GM12872 (cell line): ENCODE results near the gene MRPL3.

ENCODE experiments used
- TF ChIP-seq, protein P1 (sequence below): IDR thresholded peaks from 3 replicates; pipeline ENCODE4 v1.5.1; 2011; ENCODE audit warnings: low read depth, mild to moderate bottlenecking, low read length, moderate library complexity; ENCODE audit not compliant: insufficient read depth

The MRPL3 gene

DNA sequence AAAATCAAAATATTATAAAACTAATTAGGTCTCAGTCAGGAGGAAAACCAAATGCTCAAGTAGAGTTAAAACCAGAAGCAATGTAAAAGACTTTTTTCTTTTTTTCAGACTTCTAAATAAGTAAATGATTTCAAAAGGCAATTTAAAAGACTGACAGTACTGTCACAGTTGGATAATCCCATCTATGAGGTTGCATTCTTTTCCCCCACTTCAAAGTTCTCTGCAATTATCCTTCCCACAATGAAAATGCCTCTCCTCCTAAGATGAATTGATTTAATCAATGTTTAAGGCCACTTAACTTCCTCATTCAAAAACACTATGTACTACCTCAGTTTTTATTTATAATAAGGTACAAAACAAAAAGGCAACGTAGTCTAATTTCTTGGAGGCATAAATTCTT lies 8.1 kb downstream of the MRPL3 start:
- TF ChIP-seq, protein P1, sequence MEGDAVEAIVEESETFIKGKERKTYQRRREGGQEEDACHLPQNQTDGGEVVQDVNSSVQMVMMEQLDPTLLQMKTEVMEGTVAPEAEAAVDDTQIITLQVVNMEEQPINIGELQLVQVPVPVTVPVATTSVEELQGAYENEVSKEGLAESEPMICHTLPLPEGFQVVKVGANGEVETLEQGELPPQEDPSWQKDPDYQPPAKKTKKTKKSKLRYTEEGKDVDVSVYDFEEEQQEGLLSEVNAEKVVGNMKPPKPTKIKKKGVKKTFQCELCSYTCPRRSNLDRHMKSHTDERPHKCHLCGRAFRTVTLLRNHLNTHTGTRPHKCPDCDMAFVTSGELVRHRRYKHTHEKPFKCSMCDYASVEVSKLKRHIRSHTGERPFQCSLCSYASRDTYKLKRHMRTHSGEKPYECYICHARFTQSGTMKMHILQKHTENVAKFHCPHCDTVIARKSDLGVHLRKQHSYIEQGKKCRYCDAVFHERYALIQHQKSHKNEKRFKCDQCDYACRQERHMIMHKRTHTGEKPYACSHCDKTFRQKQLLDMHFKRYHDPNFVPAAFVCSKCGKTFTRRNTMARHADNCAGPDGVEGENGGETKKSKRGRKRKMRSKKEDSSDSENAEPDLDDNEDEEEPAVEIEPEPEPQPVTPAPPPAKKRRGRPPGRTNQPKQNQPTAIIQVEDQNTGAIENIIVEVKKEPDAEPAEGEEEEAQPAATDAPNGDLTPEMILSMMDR, result no peak

DNA sequence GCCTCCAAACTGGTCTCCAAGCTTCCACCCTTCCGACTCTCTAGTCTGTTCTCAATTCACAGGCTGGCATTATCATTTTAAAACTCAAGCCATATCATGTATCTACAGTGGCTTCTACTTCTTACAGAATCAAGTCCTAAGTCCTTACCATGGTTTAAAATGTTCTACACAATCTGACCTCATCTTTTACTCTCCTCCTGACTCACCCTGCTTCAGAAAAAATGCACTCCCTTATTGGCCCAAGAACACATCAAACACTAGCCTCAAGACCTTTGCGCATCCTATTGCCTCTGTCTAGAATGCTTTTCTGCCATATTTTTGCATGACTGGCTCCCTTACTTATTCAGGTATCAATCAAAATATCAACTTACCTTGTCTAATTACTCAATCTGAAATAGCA lies 11.0 kb downstream of the MRPL3 start:
- TF ChIP-seq, protein P1, result no peak

DNA sequence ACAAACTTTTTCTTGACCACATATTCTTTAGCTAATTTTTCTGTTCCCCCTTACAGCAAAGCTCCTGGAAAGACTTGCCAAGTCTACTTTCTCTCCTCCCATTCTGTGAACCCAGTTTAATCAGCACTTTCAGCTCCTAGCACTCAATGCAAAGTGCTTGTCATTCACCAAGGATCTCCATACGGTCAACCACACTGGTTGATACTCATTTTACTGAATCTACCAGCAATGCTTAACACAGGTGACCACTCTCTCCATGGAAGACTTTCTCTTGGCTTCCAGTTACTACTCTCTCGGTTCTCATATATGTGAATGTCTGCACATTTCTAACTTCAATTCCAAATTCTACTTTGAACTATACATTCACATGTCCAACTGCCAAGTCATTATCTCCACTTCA lies 11.7 kb downstream of the MRPL3 start:
- TF ChIP-seq, protein P1, result no peak

DNA sequence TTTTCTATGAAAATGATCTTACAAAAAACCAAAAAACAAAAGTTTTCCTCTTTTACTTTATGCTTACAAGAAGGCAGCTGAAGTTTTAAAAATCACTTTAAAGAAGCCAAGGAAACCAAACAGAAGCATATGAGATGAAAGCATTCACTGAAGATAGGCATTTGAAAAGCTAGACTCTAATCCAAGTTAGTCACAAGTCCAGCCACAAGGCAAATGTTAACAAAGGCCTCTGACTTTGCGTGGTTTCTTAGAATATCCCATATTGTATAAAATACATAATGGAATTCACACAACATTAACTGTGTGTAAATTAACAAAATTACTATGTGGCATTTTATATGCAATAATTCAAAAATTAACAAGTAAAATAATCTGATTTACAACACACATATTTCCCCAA lies 17.7 kb downstream of the MRPL3 start:
- TF ChIP-seq, protein P1, result no peak

DNA sequence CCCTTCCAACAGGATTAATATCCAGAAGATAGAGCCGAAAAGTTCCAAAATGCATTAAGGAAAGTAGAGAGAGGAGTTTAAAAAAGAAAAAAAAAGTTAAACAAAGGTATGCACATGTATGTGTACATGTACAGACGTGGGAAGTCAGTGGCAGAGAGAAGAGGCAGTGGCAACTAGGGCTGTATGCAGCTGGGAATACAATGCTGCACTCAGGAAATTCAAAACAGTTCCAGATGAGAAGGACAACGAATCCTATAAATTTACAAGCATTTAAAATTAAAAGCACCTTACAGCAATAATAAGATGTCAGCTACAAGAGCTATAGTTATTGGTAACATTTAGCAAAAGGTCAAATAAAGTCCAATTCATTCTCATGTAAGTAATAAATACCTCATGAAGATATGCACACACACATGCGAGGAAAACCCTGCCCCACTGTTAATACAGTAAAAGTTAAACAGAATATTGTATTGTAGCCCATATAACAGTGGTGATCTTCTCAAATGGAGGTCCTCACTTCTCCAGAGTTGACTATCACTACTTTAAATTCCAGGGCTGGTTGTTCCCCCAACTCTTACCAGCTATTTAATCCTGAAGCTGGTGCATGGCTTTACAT lies 18.2 kb downstream of the MRPL3 start:
- TF ChIP-seq, protein P1, result no peak

DNA sequence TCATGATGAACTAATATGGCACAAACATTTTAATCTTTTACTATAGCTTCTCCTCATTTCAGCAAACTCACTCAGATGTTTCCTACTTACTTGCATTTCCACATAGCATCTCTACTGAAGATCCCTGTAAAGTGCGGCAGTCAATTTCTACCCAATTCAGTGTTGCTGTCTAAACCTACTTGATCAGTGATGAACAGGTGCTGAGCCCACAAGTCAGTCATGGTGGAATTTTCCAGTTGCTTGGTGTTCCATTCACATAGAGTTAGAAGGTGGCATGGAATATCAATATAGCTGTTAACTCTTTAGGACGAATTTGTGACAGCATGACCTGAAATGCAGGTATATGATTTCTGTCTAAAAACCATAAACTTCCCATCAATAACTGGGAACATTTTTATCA lies 22.7 kb downstream of the MRPL3 start:
- TF ChIP-seq, protein P1, result no peak

DNA sequence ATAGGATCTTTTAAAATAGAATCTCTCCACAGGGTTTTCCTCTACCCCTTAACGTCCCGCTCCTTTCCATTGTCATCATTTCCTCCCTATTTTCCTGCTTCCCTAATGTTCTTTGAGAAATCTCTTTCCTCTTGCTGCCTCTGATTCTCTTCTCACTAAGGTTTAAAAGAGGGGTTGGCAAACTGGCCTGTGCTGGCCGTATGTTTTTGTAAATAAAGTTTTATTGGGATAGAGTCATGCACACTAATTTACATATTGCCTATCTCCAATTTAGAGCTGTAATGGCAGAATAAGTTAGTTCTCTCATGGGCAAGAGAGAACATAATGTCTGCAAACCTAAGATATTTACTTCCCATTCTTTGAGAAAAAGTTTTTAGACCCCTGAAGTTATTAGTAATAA lies 25.0 kb downstream of the MRPL3 start:
- TF ChIP-seq, protein P1, result no peak
